Measurements from ENCODE around the gene TPT1. TPM values are rescaled to one million over a fixed set of nuclear protein-coding genes. Genes with fewer than 3 reads are reported as not detected.

The TPT1 gene
- total and polyA plus RNA-seq, 9 of the 15 experiments (the other 6 are each of a cell fraction or from before 2014, with no cell fraction given) = 602 to 2,508 (median 1,784) TPM

GRCh38 chr13:45361596-45362206, 20.7 kb upstream of the TPT1 start (continued):
- TF ChIP-seq SMARCE1 (IDR thresholded peaks at IDR 0.05) (0 out of 2 replicates have a peak, but pooled peaks have one; percentile 21), JUND (IDR thresholded peaks at IDR 0.05; ENCODE audit: borderline replicate concordance, low read depth, low read length) (peak; percentile 81), JUND (tag; IDR thresholded peaks at IDR 0.05; ENCODE audit: borderline replicate concordance, low read depth, low read length) (peak; percentile 56; the same call in 1 of the 3 replicates), NONO (IDR thresholded peaks at IDR 0.05; ENCODE audit: low read depth in 2 of 2, low read length in 1 of 2) (no peak), ZNF75A (CRISPR knock-in tag; IDR thresholded peaks at IDR 0.05) (no peak), FOSL1 (tag; conservative IDR thresholded peaks at IDR 0.05) (peak; percentile 25; the same call in 1 of the 2 replicates), E2F6 (IDR thresholded peaks at IDR 0.05; ENCODE audit: borderline replicate concordance in 1 of 2, extremely low read depth in 1 of 2, insufficient read depth in 1 of 2, insufficient read length in 1 of 2, low read depth in 1 of 2, low read length in 1 of 2, poor library complexity in 1 of 2, severe bottlenecking in 1 of 2) (peak in 1 of 2 experiments; percentile 11), CBFA2T3 (IDR thresholded peaks at IDR 0.05) (0 out of 2 replicates have a peak, but pooled peaks have one; percentile 4), ZNF121 (CRISPR knock-in tag; conservative IDR thresholded peaks at IDR 0.05) (no peak), ZC3H11A (IDR thresholded peaks at IDR 0.05; ENCODE audit: low read depth, low read length) (no peak), ATF3 (IDR thresholded peaks at IDR 0.05) (peak; percentile 92), ATF3 (CRISPR knock-in tag; conservative IDR thresholded peaks at IDR 0.05) (no peak), ZFP1 (CRISPR knock-in tag; IDR thresholded peaks at IDR 0.05) (no peak)
